ENCODE data around the gene KIAA1328. TPM values are rescaled to one million over a fixed set of nuclear protein-coding genes. Genes with fewer than 3 reads are reported as not detected.

The KIAA1328 gene
- polyA plus RNA-seq, 6 donors from 2014 or later: 11.6 to 19.9 (median 14.9) TPM

GRCh38 chr18:37253394-37254235 is 424.7 kb downstream of the KIAA1328 start:
- Mint-ChIP-seq H3K4me1 (peaks cover 5 to 10% (median 9%) of the 10 kb centered on the region in 3 donors), H3K4me3 (peak overlapping the region in 5 of 8 donors; percentile 61 to 81 (median 69)), H3K27me3 (peaks cover 54 to 84% (median 79%) of the 10 kb centered on the region in 3 donors)

DNA sequence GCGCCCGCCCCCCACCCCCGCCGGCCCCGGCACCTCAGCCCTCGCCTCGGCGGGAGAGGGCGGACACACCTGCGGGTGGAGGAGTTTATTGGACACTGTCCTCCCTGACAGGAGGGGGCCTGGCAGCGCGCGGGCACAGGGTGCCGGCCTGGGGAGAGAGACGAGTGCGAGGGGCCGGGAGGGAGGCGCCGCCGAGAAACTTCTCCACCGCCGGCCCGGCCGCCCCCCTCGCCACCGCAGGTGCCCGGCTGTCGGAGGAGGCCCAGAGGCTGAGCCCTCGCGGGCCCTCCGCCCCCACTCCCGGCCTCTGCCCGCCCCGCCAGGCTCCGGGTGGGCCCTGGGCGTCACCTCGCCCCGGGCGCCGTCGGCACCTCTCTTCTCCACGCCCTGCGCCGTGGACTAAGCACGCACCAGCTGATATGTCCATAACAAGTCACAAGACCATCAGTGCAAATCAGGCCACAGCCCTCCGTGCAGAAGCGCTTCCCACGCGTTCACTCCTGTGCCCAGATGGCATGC is 425.4 kb downstream of the KIAA1328 start:
- Mint-ChIP-seq H3K9me3 (peaks cover 0 to 6% (median 0%) of the 10 kb centered on the region in 7 donors), H3K4me3 (peak overlapping the region; percentile 33 to 88 (median 80)), H3K27ac (no peak overlapping the region), H3K36me3 (peaks cover 0 to 10% of the 10 kb centered on the region in 2 donors), H3K4me1 (peaks cover 5 to 9% (median 9%) of the 10 kb centered on the region in 3 donors), H3K27me3 (peaks cover 54 to 82% (median 76%) of the 10 kb centered on the region in 3 donors)
- DNase-seq: no peak
- peak; percentile 11 to 16 for ATAC-seq (ENCODE audit: low read depth in 2 of 2)

More at GRCh38 chr18:37253394-37254235, 424.7 kb downstream of the KIAA1328 start:
- peak; percentile 21 to 37 for ATAC-seq (ENCODE audit: low read depth in 2 of 2)
- H3K36me3 Mint-ChIP-seq: peaks cover 0 to 10% of the 10 kb centered on the region in 2 donors
- no peak overlapping the region for H3K27ac Mint-ChIP-seq
- peaks cover 0 to 6% (median 0%) of the 10 kb centered on the region in 7 donors for H3K9me3 Mint-ChIP-seq
- peak; percentile 5 for DNase-seq

DNA sequence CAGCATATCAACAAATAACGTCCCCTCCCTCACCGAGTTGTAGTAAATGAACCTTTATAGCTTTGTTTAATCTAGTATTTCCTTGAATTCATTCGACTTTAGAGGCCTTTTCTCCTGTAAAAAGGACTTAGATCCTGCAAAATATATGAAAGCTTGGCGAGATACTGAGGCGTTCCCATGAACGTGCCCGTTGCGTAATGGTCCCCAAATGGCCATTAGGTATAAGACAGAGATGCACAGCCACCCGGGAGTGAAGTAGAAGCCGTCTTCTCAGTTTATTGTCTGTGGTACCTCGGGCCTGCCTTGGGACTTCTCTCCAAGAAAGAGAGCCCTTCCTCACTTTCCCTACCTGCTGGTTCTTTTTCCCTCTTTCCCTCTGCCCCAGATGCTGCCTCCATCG is 426.0 kb downstream of the KIAA1328 start:
- peaks cover 5 to 9% (median 7%) of the 10 kb centered on the region in 3 donors for H3K4me1 Mint-ChIP-seq
- peaks cover 0 to 6% (median 0%) of the 10 kb centered on the region in 7 donors for H3K9me3 Mint-ChIP-seq
- H3K36me3 Mint-ChIP-seq: peaks cover 0 to 10% of the 10 kb centered on the region in 2 donors
- ATAC-seq (ENCODE audit: low read depth in 2 of 2) (no peak), DNase-seq (no peak)
- peaks cover 58 to 79% (median 78%) of the 10 kb centered on the region in 3 donors for H3K27me3 Mint-ChIP-seq
- peak overlapping the region; percentile 33 to 88 (median 74) for H3K4me3 Mint-ChIP-seq
- H3K27ac Mint-ChIP-seq: no peak overlapping the region

DNA sequence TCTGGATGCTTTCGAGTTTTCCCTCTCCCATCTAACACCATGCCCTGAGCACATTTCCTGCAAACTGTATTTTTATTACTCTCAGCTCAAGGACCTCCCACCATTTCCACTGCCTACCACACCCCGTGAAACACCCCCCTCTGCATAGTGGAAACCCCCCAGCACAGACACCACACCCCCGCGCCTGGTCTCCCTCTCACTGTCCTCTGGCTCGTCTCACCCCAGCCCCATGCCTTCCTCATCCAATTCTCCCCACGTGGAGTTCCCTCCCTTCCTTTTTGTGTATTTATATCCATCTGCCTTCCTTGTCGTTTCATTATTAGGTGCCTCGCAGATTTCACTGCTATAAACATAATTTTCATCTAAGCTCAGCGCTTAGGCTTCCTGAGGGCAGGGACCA is 429.2 kb downstream of the KIAA1328 start:
- Mint-ChIP-seq H3K27ac (peak overlapping the region in 2 of 6 donors; percentile 1 to 10), H3K9me3 (peaks cover 0 to 2% (median 0%) of the 10 kb centered on the region in 7 donors), H3K27me3 (peaks cover 37 to 65% (median 57%) of the 10 kb centered on the region in 3 donors), H3K36me3 (no peaks in the 10 kb centered on the region), H3K4me1 (peaks cover 5 to 7% (median 5%) of the 10 kb centered on the region in 3 donors), H3K4me3 (no peak overlapping the region)
- DNase-seq: no peak
- no peak for ATAC-seq (ENCODE audit: low read depth in 2 of 2)

GRCh38 chr18:37258819-37259218 is 429.9 kb downstream of the KIAA1328 start:
- DNase-seq (no peak), ATAC-seq (ENCODE audit: low read depth in 2 of 2) (no peak)
- peaks cover 0 to 2% (median 0%) of the 10 kb centered on the region in 7 donors for H3K9me3 Mint-ChIP-seq
- H3K36me3 Mint-ChIP-seq: no peaks in the 10 kb centered on the region
- no peak overlapping the region for H3K4me3 Mint-ChIP-seq
- peaks cover 5 to 7% (median 5%) of the 10 kb centered on the region in 3 donors for H3K4me1 Mint-ChIP-seq
- peaks cover 37 to 64% (median 59%) of the 10 kb centered on the region in 3 donors for H3K27me3 Mint-ChIP-seq
- no peak overlapping the region for H3K27ac Mint-ChIP-seq

GRCh38 chr18:37259711-37260110 is 430.8 kb downstream of the KIAA1328 start:
- peaks cover 34 to 60% (median 58%) of the 10 kb centered on the region in 3 donors for H3K27me3 Mint-ChIP-seq
- ATAC-seq (ENCODE audit: low read depth in 2 of 2): no peak
- H3K27ac Mint-ChIP-seq: no peak overlapping the region
- no peak overlapping the region for H3K4me3 Mint-ChIP-seq
- no peak for DNase-seq
- peaks cover 0 to 2% (median 0%) of the 10 kb centered on the region in 7 donors for H3K9me3 Mint-ChIP-seq
- no peaks in the 10 kb centered on the region for H3K36me3 Mint-ChIP-seq
- H3K4me1 Mint-ChIP-seq: peaks cover 2 to 4% (median 2%) of the 10 kb centered on the region in 3 donors

- Mint-ChIP-seq H3K9me3 (peaks cover 0 to 2% (median 0%) of the 10 kb centered on the region in 7 donors), H3K36me3 (no peaks in the 10 kb centered on the region), H3K4me3 (no peak overlapping the region), H3K27ac (no peak overlapping the region), H3K4me1 (peaks cover 0 to 4% (median 0%) of the 10 kb centered on the region in 3 donors), H3K27me3 (peaks cover 31 to 52% (median 50%) of the 10 kb centered on the region in 3 donors)
- no peak for DNase-seq
- no peak for ATAC-seq (ENCODE audit: low read depth in 2 of 2)
Measured at GRCh38 chr18:37260367-37261093, 431.6 kb downstream of the KIAA1328 start.

- peaks cover 0 to 4% (median 0%) of the 10 kb centered on the region in 3 donors for H3K4me1 Mint-ChIP-seq
- peaks cover 0 to 2% (median 0%) of the 10 kb centered on the region in 7 donors for H3K9me3 Mint-ChIP-seq
- H3K36me3 Mint-ChIP-seq: no peaks in the 10 kb centered on the region
- DNase-seq (no peak), ATAC-seq (ENCODE audit: low read depth in 2 of 2) (no peak)
- no peak overlapping the region for H3K27ac Mint-ChIP-seq
- H3K4me3 Mint-ChIP-seq: no peak overlapping the region
- H3K27me3 Mint-ChIP-seq: peaks cover 30 to 44% (median 42%) of the 10 kb centered on the region in 3 donors
Measured at GRCh38 chr18:37261246-37261840, 432.4 kb downstream of the KIAA1328 start.

DNA sequence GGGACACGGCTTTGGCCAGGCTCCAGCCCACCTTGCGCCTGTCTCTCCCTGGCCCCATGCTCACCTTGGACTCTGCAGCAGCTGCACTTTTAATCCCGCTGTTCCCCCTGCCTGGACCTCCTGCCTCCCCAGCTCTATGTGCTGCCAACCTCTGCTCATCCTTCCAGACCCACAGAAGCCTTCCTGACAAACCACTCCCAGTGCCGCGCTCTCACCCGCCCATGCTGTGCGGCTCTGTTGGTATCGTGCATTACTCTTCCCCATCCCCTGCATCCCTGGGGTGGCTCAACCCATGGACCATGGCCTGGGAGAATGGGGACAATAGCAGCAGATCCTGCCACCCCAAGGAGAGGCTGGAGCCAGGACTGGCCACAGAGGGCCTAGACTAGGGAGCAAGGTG is 433.1 kb downstream of the KIAA1328 start:
- Mint-ChIP-seq H3K4me1 (peaks cover 0 to 4% (median 0%) of the 10 kb centered on the region in 3 donors), H3K36me3 (no peaks in the 10 kb centered on the region), H3K27ac (no peak overlapping the region), H3K4me3 (no peak overlapping the region), H3K9me3 (peaks cover 0 to 2% (median 0%) of the 10 kb centered on the region in 7 donors), H3K27me3 (peaks cover 26 to 37% (median 37%) of the 10 kb centered on the region in 3 donors)
- no peak for ATAC-seq (ENCODE audit: low read depth in 2 of 2)
- no peak for DNase-seq

GRCh38 chr18:37264956-37265355 is 436.0 kb downstream of the KIAA1328 start:
- peaks cover 0 to 3% (median 0%) of the 10 kb centered on the region in 7 donors for H3K9me3 Mint-ChIP-seq
- H3K27ac Mint-ChIP-seq: no peak overlapping the region
- ATAC-seq (ENCODE audit: low read depth in 2 of 2) (no peak), DNase-seq (no peak)
- no peak overlapping the region for H3K4me3 Mint-ChIP-seq
- peaks cover 8 to 19% (median 12%) of the 10 kb centered on the region in 3 donors for H3K27me3 Mint-ChIP-seq
- H3K36me3 Mint-ChIP-seq: no peaks in the 10 kb centered on the region
- peaks cover 0 to 2% (median 0%) of the 10 kb centered on the region in 3 donors for H3K4me1 Mint-ChIP-seq

GRCh38 chr18:37265382-37265781 is 436.5 kb downstream of the KIAA1328 start:
- no peak overlapping the region for H3K27ac Mint-ChIP-seq
- ATAC-seq (ENCODE audit: low read depth in 2 of 2): no peak
- H3K4me1 Mint-ChIP-seq: peaks cover 0 to 2% (median 0%) of the 10 kb centered on the region in 3 donors
- peaks cover 9 to 19% (median 12%) of the 10 kb centered on the region in 3 donors for H3K27me3 Mint-ChIP-seq
- no peak for DNase-seq
- H3K36me3 Mint-ChIP-seq: no peaks in the 10 kb centered on the region
- H3K4me3 Mint-ChIP-seq: no peak overlapping the region
- peaks cover 0 to 4% (median 2%) of the 10 kb centered on the region in 7 donors for H3K9me3 Mint-ChIP-seq

DNA sequence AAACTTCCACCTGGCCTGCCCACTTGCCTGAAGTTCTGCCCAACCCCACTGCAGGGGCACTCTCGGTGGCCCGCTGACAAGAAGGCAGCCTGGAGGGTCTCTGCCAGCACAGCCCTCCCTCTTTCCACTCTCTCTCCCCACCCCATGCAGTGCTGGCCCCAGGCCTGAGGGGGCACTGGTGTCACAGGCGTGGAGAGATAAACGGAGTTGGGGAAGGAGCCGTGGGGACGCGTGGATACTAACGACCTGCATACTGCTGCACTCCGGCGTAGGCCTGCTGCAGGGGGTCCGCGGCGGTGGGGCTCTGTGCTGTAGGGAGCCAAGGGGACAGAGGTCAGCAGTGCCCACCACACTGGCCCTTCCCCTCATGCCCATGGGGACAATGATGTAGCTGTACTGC is 437.4 kb downstream of the KIAA1328 start:
- Mint-ChIP-seq H3K4me3 (no peak overlapping the region), H3K27ac (no peak overlapping the region), H3K27me3 (peaks cover 10 to 13% (median 13%) of the 10 kb centered on the region in 3 donors), H3K9me3 (peaks cover 0 to 5% (median 2%) of the 10 kb centered on the region in 7 donors), H3K36me3 (no peaks in the 10 kb centered on the region), H3K4me1 (peaks cover 0 to 2% (median 0%) of the 10 kb centered on the region in 3 donors)
- ATAC-seq (ENCODE audit: low read depth in 2 of 2): no peak
- DNase-seq: no peak

Data from naive B cell (primary cell).